HepG2 (cell line): Measurements from ENCODE around the gene SCART1. TPM values are rescaled to one million over a fixed set of nuclear protein-coding genes. Genes with fewer than 3 reads are reported as not detected.

ENCODE experiments used
- ATAC-seq: fragments of 200-7000 bp; cut with Tn5 transposase; 3 replicates; pipeline ENCODE4 v1.9.1; 2020; ENCODE audit warnings: mild to moderate bottlenecking, moderate library complexity
- BruUV-seq: library from RNA; stranded (reverse); fragments of 400-500 nt; replicated peaks from 2 replicates; lab custom pipeline; 2021; lab: Mats Ljungman, UMichigan
- CTCF ChIA-PET: fragments of 300-600 bp; formaldehyde crosslinking; extraction: SDS; loops from one replicate; lab custom pipeline; 2021; ENCODE audit warnings: low total read pairs, inconsistent platforms, low intra/inter-chr PET ratio; lab: Yijun Ruan, JAX
- POLR2A ChIA-PET: fragments of 350-600 bp; sonication (Branson Sonifier 250); formaldehyde crosslinking; loops from one replicate; lab custom pipeline; 2020; ENCODE audit warnings: antibody characterized with exemption, inconsistent platforms; lab: Yijun Ruan, JAX
- DNase-seq: peaks from one replicate; pipeline ENCODE4 v3.0.0-alpha.2; 2015; ENCODE audit warnings: low spot score
- FAIRE-seq: peaks from 3 replicates; lab custom pipeline; 2011; peaks lifted over from hg19 to GRCh38; lab: Jason Lieb, UNC
- H2AFZ ChIP-seq: one replicate; pipeline ENCODE4 v1.6.1; 2011; ENCODE audit warnings: low read length, inconsistent platforms
- H3K27ac ChIP-seq: fragments of 300-600 bp; 3 replicates; pipeline ENCODE4 v1.8.0; 2011; ENCODE audit warnings: mixed run types, mild to moderate bottlenecking, mixed read lengths, low read length, inconsistent platforms; ENCODE audit not compliant: insufficient read depth; ENCODE audit errors: extremely low read length
- H3K27me3 ChIP-seq, 2 experiments: fragments of 200-600 bp in 1 of 2; 2 replicates in 1 of 2; 3 replicates in 1 of 2; pipeline versions ENCODE4 v1.6.0 to v1.8.0; 2011; ENCODE audit warnings: low read length in 2 of 2, mild to moderate bottlenecking in 2 of 2, moderate library complexity in 2 of 2, inconsistent platforms in 1 of 2; ENCODE audit not compliant: insufficient read depth in 2 of 2, control insufficient read depth in 1 of 2
- H3K36me3 ChIP-seq, 2 experiments: fragments of 200-600 bp in 1 of 2; replicated peaks in 1 of 2; 2 replicates in 1 of 2; 3 replicates in 1 of 2; pipeline versions ENCODE4 v1.5.1 to v1.8.0; 2011; ENCODE audit warnings: low read length in 2 of 2, inconsistent platforms in 1 of 2; ENCODE audit not compliant: insufficient read depth in 2 of 2, control insufficient read depth in 1 of 2
- H3K4me1 ChIP-seq: 2 replicates; pipeline ENCODE4 v1.5.1; 2012; ENCODE audit warnings: low read length, inconsistent platforms; ENCODE audit not compliant: insufficient read depth
- H3K4me2 ChIP-seq: 2 replicates; pipeline ENCODE4 v1.6.0; 2011; ENCODE audit warnings: low read depth, low read length, inconsistent platforms
- H3K4me3 ChIP-seq, 3 experiments: fragments of 200-600 bp in 1 of 3; sonication (generic), shearing (Covaris generic) in 1 of 3; replicated peaks in 1 of 3; 2 replicates each; pipeline ENCODE4 v1.5.1; 2011 to 2016; ENCODE audit warnings: low read length in 3 of 3, inconsistent platforms in 2 of 3, low read depth in 2 of 3, mild to moderate bottlenecking in 2 of 3, control low read depth in 1 of 3, mixed read lengths in 1 of 3; ENCODE audit not compliant: insufficient read depth in 1 of 3
- H3K79me2 ChIP-seq: one replicate; pipeline ENCODE4 v1.6.1; 2011; ENCODE audit warnings: low read length, inconsistent platforms; ENCODE audit not compliant: insufficient read depth
- H3K9ac ChIP-seq: 2 replicates; pipeline ENCODE4 v1.6.0; 2011; ENCODE audit warnings: mild to moderate bottlenecking, low read depth, low read length, inconsistent platforms; ENCODE audit not compliant: insufficient read depth
- H3K9me3 ChIP-seq: 2 replicates; pipeline ENCODE4 v1.5.1; 2012; ENCODE audit warnings: mild to moderate bottlenecking, low read length
- H4K20me1 ChIP-seq: 2 replicates; pipeline ENCODE4 v1.6.0; 2011; ENCODE audit warnings: inconsistent platforms, mild to moderate bottlenecking, low read length, moderate library complexity; ENCODE audit not compliant: insufficient read depth
- AHR ChIP-seq: IDR thresholded peaks from 2 replicates; pipeline ENCODE4 v1.6.1; 2018; ENCODE audit warnings: missing genetic modification reagents, missing compliant biosample characterization
- CBFB ChIP-seq: sonication (generic); formaldehyde crosslinking; IDR thresholded peaks from 2 replicates; pipeline ENCODE4 v1.4.0; 2020; ENCODE audit warnings: missing genetic modification reagents
- CBX2 ChIP-seq, 2 experiments: fragments of 200-600 bp in 1 of 2; sonication (generic); formaldehyde crosslinking in 1 of 2; IDR thresholded peaks; 2 replicates each; pipeline versions ENCODE4 v1.7.0 to v1.8.1; 2018 to 2022; ENCODE audit warnings: low read depth in 2 of 2, low read length in 1 of 2, mild to moderate bottlenecking in 1 of 2, missing genetic modification reagents in 1 of 2
- EZH2 ChIP-seq: conservative IDR thresholded peaks from 2 replicates; pipeline ENCODE4 v1.6.1; 2012; ENCODE audit warnings: mild to moderate bottlenecking, low read depth, low read length, moderate library complexity
- HHEX ChIP-seq: IDR thresholded peaks from 2 replicates; pipeline ENCODE4 v1.6.1; 2016; ENCODE audit warnings: control low read depth
- MTF1 ChIP-seq: sonication (generic); formaldehyde crosslinking; IDR thresholded peaks from 2 replicates; pipeline ENCODE4 v1.5.0; 2020; ENCODE audit warnings: missing genetic modification reagents
- PHB2 ChIP-seq: fragments of 450-650 bp; IDR thresholded peaks from 2 replicates; pipeline ENCODE4 v1.6.1; 2018; ENCODE audit not compliant: partially characterized antibody
- ZNF335 ChIP-seq: sonication (generic); formaldehyde crosslinking; IDR thresholded peaks from 2 replicates; pipeline ENCODE4 v1.4.0; 2020; ENCODE audit warnings: missing genetic modification reagents
- ZNF367 ChIP-seq: sonication (generic); formaldehyde crosslinking; IDR thresholded peaks from 2 replicates; pipeline ENCODE4 v1.4.0; 2020; ENCODE audit warnings: missing genetic modification reagents, borderline replicate concordance
- WGBS: methylation state at CpG from one replicate; pipeline ENCODE4 v1.1.6; 2017; ENCODE audit warnings: low lambda C conversion rate; 5-methylcytosine and 5-hydroxymethylcytosine counted together
- in situ Hi-C: cut with HindIII; loops from 2 replicates; pipeline ENCODE4 v1.10.0; 2017; ENCODE audit warnings: low pct_unique_long_range_greater_than_20kb; ENCODE audit not compliant: extremely low pct_ligation_motif_present
- intact Hi-C: fragments of 100-400 bp; cut with micrococcal nuclease; formaldehyde crosslinking; loops from one replicate; pipeline ENCODE4 v1.10.0; 2022; ENCODE audit not compliant: unreplicated experiment
- polyA plus RNA-seq, 8 experiments: library from polyadenylated mRNA; depleted of rRNA in 3 of 8; stranded (reverse) in 7 of 8; unstranded in 1 of 8; fragments of >200 nt; fragmentation: Illumina TruSeq in 4 of 8; extraction: Trizol in 4 of 8; gene quantifications; 2 replicates each; pipeline versions ENCODE4 v1.2.1 to v1.2.3, GENCODE V29; 2011 to 2016; ENCODE audit warnings: low read depth in 4 of 8, missing spikeins in 1 of 8, mixed read lengths in 1 of 8; ENCODE audit not compliant: insufficient read depth in 1 of 8
- total RNA-seq, 5 experiments: library from RNA; depleted of rRNA; stranded (reverse); fragments of >200 nt; fragmentation: Illumina TruSeq; extraction: Trizol; gene quantifications; 2 replicates each; pipeline ENCODE4 v1.2.3, GENCODE V29; 2016; ENCODE audit warnings: low read depth in 1 of 5
- TF ChIP-seq, protein P1 (sequence below): IDR thresholded peaks from 2 replicates; pipeline ENCODE4 v1.6.1; 2016; ENCODE audit warnings: missing genetic modification reagents, missing compliant biosample characterization

SCART1 gene
- total and polyA plus RNA-seq, 2 of the 13 experiments (the other 11 are each of a cell fraction or from before 2014, with no cell fraction given) = 0.46 to 1.1 TPM

DNA sequence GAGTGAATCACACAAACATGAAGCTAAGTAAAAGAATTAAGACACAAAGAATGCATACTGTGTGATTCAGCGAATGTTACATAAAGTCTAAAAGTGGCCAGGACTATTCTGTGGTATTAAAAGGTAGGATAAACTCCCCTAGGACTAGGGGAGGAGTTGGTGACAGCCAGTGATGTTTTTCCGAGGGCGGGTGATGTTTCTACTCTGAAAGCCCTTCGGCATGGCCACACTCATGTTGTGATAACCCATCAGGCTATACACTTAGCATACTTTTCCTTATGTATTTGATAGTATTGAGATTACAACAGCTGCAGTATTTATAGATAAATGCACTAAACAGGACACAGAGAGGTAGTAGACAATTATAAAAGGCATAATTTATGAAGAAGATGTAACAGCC, 57.7 kb downstream of the SCART1 start:
- 4% methylated on average over 4 of the region's 4 CpGs for WGBS
- Histone ChIP-seq H2AFZ (no peak overlapping the region), H3K4me2 (no peak overlapping the region), H3K27ac (no peak overlapping the region), H3K27me3 (peaks cover 0 to 26% of the 10 kb centered on the region in 2 experiments; a peak in 3 of 5 replicates)
- POLR2A ChIA-PET = no interaction called here
- FAIRE-seq (no peak), DNase-seq (no peak)
- no TSS peak for BruUV-seq
- TF ChIP-seq AHR (CRISPR knock-in tag) (no peak), EZH2 (no peak), CBFB (CRISPR knock-in tag) (no peak), ZNF335 (no peak), PHB2 (no peak), MTF1 (CRISPR knock-in tag) (no peak), HHEX (CRISPR knock-in tag) (no peak), CBX2 (IDR thresholded peaks at IDR 0.05; ENCODE audit: low read depth, low read length) (no peak), CBX2 (CRISPR knock-in tag; IDR thresholded peaks at IDR 0.05; ENCODE audit: low read depth) (no peak), ZNF367 (CRISPR knock-in tag) (no peak)
- TF ChIP-seq, protein P1, sequence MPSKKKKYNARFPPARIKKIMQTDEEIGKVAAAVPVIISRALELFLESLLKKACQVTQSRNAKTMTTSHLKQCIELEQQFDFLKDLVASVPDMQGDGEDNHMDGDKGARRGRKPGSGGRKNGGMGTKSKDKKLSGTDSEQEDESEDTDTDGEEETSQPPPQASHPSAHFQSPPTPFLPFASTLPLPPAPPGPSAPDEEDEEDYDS (CRISPR knock-in tag) = no peak
- TF ChIP-seq, all 625 proteins: peak for 0
- H3K36me3 ChIP-seq = no peaks in the 10 kb centered on the region
- no peak for ATAC-seq
- no peaks in the 10 kb centered on the region for H3K9me3 ChIP-seq
- peaks cover 13% of the 10 kb centered on the region for H3K4me1 ChIP-seq
- H3K9ac ChIP-seq = no peak overlapping the region
- no peak overlapping the region for H3K4me3 ChIP-seq
- no peaks in the 10 kb centered on the region for H4K20me1 ChIP-seq
- intact Hi-C loops (no loop called here), in situ Hi-C loops (no loop called here)
- CTCF ChIA-PET = no interaction called here
- H3K79me2 ChIP-seq = no peaks in the 10 kb centered on the region
